ENCODE measurements around the gene TKT.
"Not testable (repeated sequence)": the region's sequence is repeated elsewhere in the genome, so short reads cannot be mapped to it uniquely, and the experiment has no call there.

TKT gene

DNA sequence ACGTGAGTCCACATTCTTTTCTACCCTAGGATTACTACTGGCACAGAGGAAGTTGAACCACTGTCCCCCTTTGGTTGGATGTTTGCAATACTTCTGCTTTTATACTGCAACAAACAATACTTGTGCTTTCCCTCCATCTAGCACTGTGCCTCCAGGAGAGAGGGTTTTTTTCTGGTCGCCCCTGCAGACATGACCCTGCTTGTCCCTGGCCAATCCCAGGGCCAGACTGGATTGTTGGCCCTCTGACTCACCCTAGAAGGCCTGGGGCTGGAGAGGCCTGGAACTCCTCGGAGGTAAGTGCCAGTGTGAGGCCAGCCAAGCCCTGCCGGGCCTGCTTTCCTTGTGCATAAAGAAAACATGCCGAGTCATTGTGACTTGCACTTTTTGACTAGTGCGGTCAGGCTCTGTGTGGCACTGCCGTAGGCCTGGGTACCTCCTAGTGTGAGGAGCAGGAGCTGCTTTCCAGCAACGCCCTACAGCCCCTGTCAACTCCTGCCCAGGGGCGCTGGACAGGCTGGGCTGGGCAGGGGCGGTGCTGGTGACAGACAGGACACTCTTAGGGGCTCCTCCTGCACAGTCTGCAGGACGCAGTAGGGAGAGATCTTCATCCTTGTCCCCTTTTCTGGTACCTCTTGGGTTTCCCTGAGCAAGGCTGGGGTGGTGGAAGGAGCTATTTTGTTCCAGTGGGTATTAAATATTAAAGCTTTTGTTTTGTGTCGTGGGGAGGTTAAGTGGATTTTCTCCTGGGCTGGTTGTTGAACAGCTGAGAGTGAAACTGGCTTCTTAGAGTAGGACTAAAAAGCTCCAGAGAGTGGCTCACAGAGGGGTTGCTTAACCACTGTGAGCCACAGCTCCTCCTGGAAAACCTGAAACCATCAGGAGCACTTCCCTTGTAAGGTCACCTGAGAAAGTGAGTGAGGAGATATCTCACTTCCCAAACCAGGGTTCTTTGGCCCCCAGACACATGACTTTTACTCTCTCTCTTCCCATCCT lies 14.4 kb upstream of the TKT start:
- no peaks in the 10 kb centered on the region for H3K36me3 Mint-ChIP-seq
- H3K4me1 Mint-ChIP-seq (ENCODE audit: low read depth), result peaks cover 6% of the 10 kb centered on the region
- H3K9me3 Mint-ChIP-seq (ENCODE audit: low read depth), result no peaks in the 10 kb centered on the region
- H3K27ac Mint-ChIP-seq, result no peak overlapping the region
- H3K27me3 Mint-ChIP-seq, result no peaks in the 10 kb centered on the region
- H3K4me3 Mint-ChIP-seq, result no peak overlapping the region

- not testable (repeated sequence) for H3K9me3 Mint-ChIP-seq (ENCODE audit: low read depth); H3K4me3 Mint-ChIP-seq; H3K27me3 Mint-ChIP-seq; H3K27ac Mint-ChIP-seq; H3K4me1 Mint-ChIP-seq (ENCODE audit: low read depth); H3K36me3 Mint-ChIP-seq
Measured at GRCh38 chr3:53269193-53269592, 13.4 kb upstream of the TKT start.

GRCh38 chr3:53267766-53268165 lies 11.9 kb upstream of the TKT start:
- H3K4me1 Mint-ChIP-seq (ENCODE audit: low read depth), result no peaks in the 10 kb centered on the region
- no peaks in the 10 kb centered on the region for H3K36me3 Mint-ChIP-seq
- H3K9me3 Mint-ChIP-seq (ENCODE audit: low read depth), result no peaks in the 10 kb centered on the region
- H3K27ac Mint-ChIP-seq, result no peak overlapping the region
- H3K27me3 Mint-ChIP-seq, result no peaks in the 10 kb centered on the region
- no peak overlapping the region for H3K4me3 Mint-ChIP-seq

DNA sequence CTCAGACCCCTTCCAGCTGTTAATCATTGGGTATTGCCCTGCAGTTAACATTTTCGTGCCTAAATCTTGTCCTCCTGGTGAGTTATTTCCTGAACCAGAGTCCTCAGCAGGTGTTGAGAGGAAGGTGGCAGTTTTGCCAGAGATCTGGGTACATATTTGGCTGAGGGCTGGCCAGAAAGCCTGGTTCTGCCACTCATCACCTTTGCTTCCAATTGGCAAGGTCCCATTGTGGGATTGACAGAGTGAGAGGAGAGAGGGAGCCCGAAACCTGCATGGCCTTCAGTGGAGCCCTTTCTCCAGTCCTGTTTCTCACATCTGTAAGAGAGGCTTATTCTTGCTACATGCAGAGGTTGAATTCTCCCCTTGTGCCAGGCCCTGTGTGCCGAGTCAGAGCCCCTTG lies 8.9 kb upstream of the TKT start:
- Mint-ChIP-seq H3K27ac (no peak overlapping the region), H3K4me3 (no peak overlapping the region), H3K9me3 (ENCODE audit: low read depth) (no peaks in the 10 kb centered on the region), H3K27me3 (no peaks in the 10 kb centered on the region), H3K4me1 (ENCODE audit: low read depth) (no peaks in the 10 kb centered on the region), H3K36me3 (no peaks in the 10 kb centered on the region)

DNA sequence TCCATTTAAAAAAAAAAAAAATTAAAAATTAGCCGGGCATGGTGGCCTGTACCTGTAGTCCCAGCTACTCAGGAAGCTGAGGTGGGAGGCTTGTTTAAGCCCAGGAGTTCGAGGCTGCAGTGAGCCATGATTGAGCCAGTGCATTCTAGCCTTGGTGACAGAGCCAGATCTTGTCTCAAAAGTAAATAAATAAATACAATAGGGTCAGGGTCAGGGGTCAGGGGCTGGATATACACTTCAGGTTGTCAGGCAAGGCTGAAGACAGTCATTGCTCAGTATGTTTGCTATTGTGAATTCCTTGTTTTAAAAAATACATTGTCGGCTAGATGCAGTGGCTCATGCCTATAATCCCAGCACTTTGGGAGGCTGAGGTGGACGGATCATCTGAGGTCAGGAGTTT lies 8.1 kb upstream of the TKT start:
- Mint-ChIP-seq H3K36me3 (no peaks in the 10 kb centered on the region), H3K4me1 (ENCODE audit: low read depth) (no peaks in the 10 kb centered on the region), H3K4me3 (no peak overlapping the region), H3K9me3 (ENCODE audit: low read depth) (no peaks in the 10 kb centered on the region), H3K27ac (no peak overlapping the region), H3K27me3 (no peaks in the 10 kb centered on the region)

DNA sequence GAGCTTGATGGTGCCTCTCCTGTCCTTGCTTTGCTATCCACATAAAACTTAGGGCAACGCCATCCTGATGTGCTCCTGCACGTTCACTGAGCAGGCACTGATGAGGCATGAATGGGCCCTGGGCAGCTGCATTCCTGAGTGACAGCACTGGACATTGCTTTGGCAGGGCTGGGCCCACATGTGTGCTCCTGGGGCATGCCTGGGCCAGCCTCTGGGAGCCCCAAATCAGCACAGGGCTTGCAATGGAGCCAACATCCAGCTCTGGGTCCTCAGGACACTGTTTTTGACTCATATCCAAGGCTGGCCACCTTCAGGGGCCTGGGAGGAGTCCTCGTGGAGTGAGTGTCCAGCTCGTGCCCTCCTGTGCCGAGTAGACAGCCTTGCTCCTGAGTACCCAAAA lies 5.9 kb upstream of the TKT start:
- Mint-ChIP-seq H3K36me3 (no peaks in the 10 kb centered on the region), H3K27ac (no peak overlapping the region), H3K27me3 (no peaks in the 10 kb centered on the region), H3K4me1 (ENCODE audit: low read depth) (no peaks in the 10 kb centered on the region), H3K9me3 (ENCODE audit: low read depth) (no peaks in the 10 kb centered on the region), H3K4me3 (no peak overlapping the region)

GRCh38 chr3:53260286-53260785 lies 4.5 kb upstream of the TKT start:
- no peaks in the 10 kb centered on the region for H3K9me3 Mint-ChIP-seq (ENCODE audit: low read depth)

DNA sequence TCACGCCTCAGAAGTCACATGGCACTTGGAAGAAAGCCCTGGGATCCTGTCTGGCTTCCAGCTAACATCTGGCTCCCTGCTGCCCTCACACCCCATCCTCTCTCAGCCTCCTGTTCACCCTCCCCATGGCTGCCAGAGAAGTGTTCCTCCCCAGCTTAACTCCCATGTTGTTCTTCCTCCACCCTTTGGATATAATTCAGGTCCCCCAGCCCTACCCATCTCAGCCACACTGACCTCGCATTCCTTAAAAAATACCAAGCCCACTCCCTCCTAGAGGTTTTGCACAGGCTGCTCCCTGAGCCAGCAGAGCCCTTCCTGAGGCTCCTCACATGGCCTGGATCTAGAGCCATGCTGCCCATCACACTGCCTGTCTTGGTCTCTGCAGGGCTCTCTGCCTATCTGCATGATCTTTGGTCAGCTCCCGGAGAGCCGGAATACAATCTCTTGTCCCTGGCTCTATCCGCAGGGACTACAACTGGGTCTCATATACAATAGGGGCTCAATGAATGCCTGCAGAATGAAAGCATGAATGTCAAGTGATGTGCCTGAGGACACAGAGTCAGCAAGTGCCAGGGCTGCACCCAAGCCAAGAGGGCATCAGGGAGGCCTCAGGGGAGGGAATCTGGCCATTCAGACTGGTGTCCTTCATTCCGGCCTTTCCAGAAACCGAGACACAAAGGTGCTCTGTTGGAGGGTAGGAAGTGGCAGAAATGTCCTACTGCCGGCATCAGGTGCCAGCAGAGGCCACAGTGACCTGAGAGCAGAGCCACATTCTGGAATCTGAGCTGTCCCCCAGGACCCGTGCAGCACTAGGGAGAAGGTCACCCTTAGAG lies 3.8 kb upstream of the TKT start:
- Mint-ChIP-seq H3K4me3 (no peak overlapping the region), H3K9me3 (ENCODE audit: low read depth) (no peaks in the 10 kb centered on the region), H3K27ac (no peak overlapping the region), H3K27me3 (no peaks in the 10 kb centered on the region), H3K36me3 (no peaks in the 10 kb centered on the region), H3K4me1 (ENCODE audit: low read depth) (no peaks in the 10 kb centered on the region)

More at GRCh38 chr3:53260286-53260785, 4.5 kb upstream of the TKT start:
- no peak overlapping the region for H3K4me3 Mint-ChIP-seq
- no peaks in the 10 kb centered on the region for H3K4me1 Mint-ChIP-seq (ENCODE audit: low read depth)
- no peaks in the 10 kb centered on the region for H3K36me3 Mint-ChIP-seq
- no peaks in the 10 kb centered on the region for H3K27me3 Mint-ChIP-seq
- H3K27ac Mint-ChIP-seq, result no peak overlapping the region

DNA sequence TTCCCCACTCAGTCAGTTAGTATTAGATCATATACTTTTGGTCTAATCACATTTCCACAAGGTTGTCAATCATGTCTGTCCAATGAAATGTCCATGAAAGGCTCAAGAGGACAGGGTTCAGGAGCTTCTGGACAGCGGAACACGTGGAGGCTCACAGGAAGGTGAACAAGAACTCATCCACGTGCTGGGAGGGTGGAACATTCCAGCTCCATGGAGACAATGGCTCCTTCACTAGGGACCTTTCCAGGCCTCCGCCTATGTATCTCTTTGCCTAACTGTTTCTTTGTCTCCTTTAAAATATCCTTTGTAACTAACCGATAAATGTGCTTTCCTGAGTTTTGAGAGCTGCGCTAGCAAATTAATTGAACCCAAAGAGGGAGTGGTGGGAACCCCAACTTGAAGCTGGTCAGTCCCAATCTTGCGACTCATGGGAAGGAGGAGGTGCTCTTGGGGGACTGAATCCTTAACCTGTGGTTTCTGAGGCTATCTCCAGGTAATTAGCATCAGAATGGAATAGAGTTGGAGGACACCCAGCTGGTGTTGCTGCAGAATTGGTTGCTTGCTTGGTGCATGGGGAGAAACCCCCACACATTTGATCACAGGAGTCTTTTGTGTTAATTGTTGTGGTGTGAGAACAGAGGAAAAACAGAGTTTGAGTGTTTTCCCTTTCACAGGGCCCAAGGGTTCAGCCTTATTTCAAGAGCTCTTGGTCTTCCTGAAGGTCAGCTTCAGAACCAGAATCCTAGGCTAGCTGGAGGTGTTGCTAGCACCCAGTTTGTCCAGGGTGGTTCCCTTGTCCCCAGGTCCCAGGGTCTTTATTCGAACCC lies 3.0 kb upstream of the TKT start:
- Mint-ChIP-seq H3K4me3 (no peak overlapping the region), H3K9me3 (ENCODE audit: low read depth) (no peaks in the 10 kb centered on the region), H3K36me3 (no peaks in the 10 kb centered on the region), H3K4me1 (ENCODE audit: low read depth) (peaks cover 6% of the 10 kb centered on the region), H3K27ac (no peak overlapping the region), H3K27me3 (no peaks in the 10 kb centered on the region)

GRCh38 chr3:53257465-53257864 lies 1.6 kb upstream of the TKT start:
- H3K27me3 Mint-ChIP-seq, result no peaks in the 10 kb centered on the region
- H3K36me3 Mint-ChIP-seq, result no peaks in the 10 kb centered on the region
- H3K9me3 Mint-ChIP-seq (ENCODE audit: low read depth), result no peaks in the 10 kb centered on the region
- peaks cover 16% of the 10 kb centered on the region for H3K4me1 Mint-ChIP-seq (ENCODE audit: low read depth)
- H3K4me3 Mint-ChIP-seq, result no peak overlapping the region
- no peak overlapping the region for H3K27ac Mint-ChIP-seq

- no peaks in the 10 kb centered on the region for H3K27me3 Mint-ChIP-seq
- peaks cover 24% of the 10 kb centered on the region for H3K4me1 Mint-ChIP-seq (ENCODE audit: low read depth)
- no peak overlapping the region for H3K27ac Mint-ChIP-seq
- no peaks in the 10 kb centered on the region for H3K9me3 Mint-ChIP-seq (ENCODE audit: low read depth)
- no peaks in the 10 kb centered on the region for H3K36me3 Mint-ChIP-seq
- peak overlapping the region; percentile 63 for H3K4me3 Mint-ChIP-seq
Measured at GRCh38 chr3:53256704-53257055, 858 bp upstream of the TKT start.

GRCh38 chr3:53255423-53255774 lies 423 bp downstream of the TKT start:
- Mint-ChIP-seq H3K27ac (peak overlapping the region; percentile 84), H3K4me1 (ENCODE audit: low read depth) (peaks cover 34% of the 10 kb centered on the region), H3K4me3 (peak overlapping the region; percentile 93)

GRCh38 chr3:53254509-53255422 lies 1.1 kb downstream of the TKT start:
- Mint-ChIP-seq H3K4me3 (peak overlapping the region; percentile 93), H3K4me1 (ENCODE audit: low read depth) (peaks cover 38% of the 10 kb centered on the region), H3K9me3 (ENCODE audit: low read depth) (no peaks in the 10 kb centered on the region), H3K36me3 (no peaks in the 10 kb centered on the region), H3K27me3 (no peaks in the 10 kb centered on the region), H3K27ac (peak overlapping the region; percentile 84)

More at GRCh38 chr3:53255423-53255774, 423 bp downstream of the TKT start:
- H3K36me3 Mint-ChIP-seq, result no peaks in the 10 kb centered on the region
- H3K27me3 Mint-ChIP-seq, result no peaks in the 10 kb centered on the region
- no peaks in the 10 kb centered on the region for H3K9me3 Mint-ChIP-seq (ENCODE audit: low read depth)
